Measurements from ENCODE around the gene MALAT1. TPM values are rescaled to one million over a fixed set of nuclear protein-coding genes. Genes with fewer than 3 reads are reported as not detected.

The MALAT1 gene
- total RNA-seq = 13,505 and 18,804 TPM in 2 replicates

GRCh38 chr11:65498977-65499712 lies at the start of gene MALAT1:
Gene MALAT1, plus strand, starts transcription at chr11:65499045.

GRCh38 chr11:65524741-65525545 lies 26.1 kb downstream of the MALAT1 start, which contains the start of gene SCYL1:
Gene SCYL1, plus strand, starts transcription at chr11:65525083. Its CDS starts 71 bp downstream, at chr11:65525154.

Other genes starting within 250 kb of the MALAT1 start
- 5.9 and 23.0 TPM in 2 replicates for gene POLA2, start 237.1 kb upstream of the MALAT1 start, total RNA-seq
- gene CDC42EP2, start 184.2 kb upstream of the MALAT1 start, total RNA-seq = 13.3 and 17.2 TPM in 2 replicates
- 33.5 and 41.6 TPM in 2 replicates for gene DPF2, start 165.2 kb upstream of the MALAT1 start, total RNA-seq
- gene TIGD3, start 144.3 kb upstream of the MALAT1 start, total RNA-seq = 0.11 and 0.37 TPM in 2 replicates
- gene SLC25A45, start 116.4 kb upstream of the MALAT1 start, total RNA-seq = 0.75 and 1.3 TPM in 2 replicates
- 37.1 and 61.4 TPM in 2 replicates for gene FRMD8, start 112.4 kb upstream of the MALAT1 start, total RNA-seq
- gene NEAT1, start 76.2 kb upstream of the MALAT1 start, total RNA-seq = 158 and 162 TPM in 2 replicates
- 78.7 and 105 TPM in 2 replicates for gene SCYL1, start 26.0 kb downstream of the MALAT1 start, total RNA-seq
- gene LTBP3, start 59.3 kb downstream of the MALAT1 start, total RNA-seq = 34.2 and 59.6 TPM in 2 replicates
- gene ZNRD2, start 71.4 kb downstream of the MALAT1 start, total RNA-seq = 35.2 and 53.6 TPM in 2 replicates
- 13.1 and 16.9 TPM in 2 replicates for gene FAM89B, start 73.5 kb downstream of the MALAT1 start, total RNA-seq
- 68.8 and 73.9 TPM in 2 replicates for gene EHBP1L1, start 77.0 kb downstream of the MALAT1 start, total RNA-seq
- 0.11 TPM in 1 of 2 replicates, not detected in the other for gene KCNK7, start 96.8 kb downstream of the MALAT1 start, total RNA-seq
- 23.5 and 29.0 TPM in 2 replicates for gene MAP3K11, start 115.2 kb downstream of the MALAT1 start, total RNA-seq
- 16.3 and 19.0 TPM in 2 replicates for gene PCNX3, start 116.7 kb downstream of the MALAT1 start, total RNA-seq
- 20.6 and 30.1 TPM in 2 replicates for gene SIPA1, start 139.1 kb downstream of the MALAT1 start, total RNA-seq
- 16.0 and 17.9 TPM in 2 replicates for gene RELA, start 163.9 kb downstream of the MALAT1 start, total RNA-seq
- gene KAT5, start 213.2 kb downstream of the MALAT1 start, total RNA-seq = 44.0 and 51.5 TPM in 2 replicates
- 55.6 and 59.7 TPM in 2 replicates for gene RNASEH2C, start 221.8 kb downstream of the MALAT1 start, total RNA-seq